Lower lobe of right lung (tissue), 2 donors: ENCODE measurements around the gene MAPKBP1. TPM values are rescaled to one million over a fixed set of nuclear protein-coding genes. Genes with fewer than 3 reads are reported as not detected.

ENCODE experiments used
- ATAC-seq, 2 donors: fragments of 200-7000 bp; cut with Tn5 transposase; one replicate each; pipeline ENCODE4 v1.9.1; 2020 to 2022; ENCODE audit warnings: mild to moderate bottlenecking in 2 of 2, moderate library complexity in 2 of 2
- DNase-seq: peaks from one replicate; pipeline ENCODE4 v3.0.0-alpha.2; 2020
- H3K27ac ChIP-seq: fragments of 200-600 bp; one replicate; pipeline ENCODE4 v1.8.0; 2022
- H3K27me3 ChIP-seq: fragments of 200-600 bp; one replicate; pipeline ENCODE4 v1.8.0; 2022; ENCODE audit warnings: low read depth
- H3K36me3 ChIP-seq: fragments of 200-600 bp; one replicate; pipeline ENCODE4 v1.8.0; 2022; ENCODE audit warnings: mild to moderate bottlenecking
- H3K4me1 ChIP-seq: fragments of 200-600 bp; one replicate; pipeline ENCODE4 v1.8.0; 2022
- H3K4me3 ChIP-seq: fragments of 200-600 bp; one replicate; pipeline ENCODE4 v1.8.0; 2022; ENCODE audit warnings: mild to moderate bottlenecking
- H3K9me3 ChIP-seq: fragments of 200-600 bp; one replicate; pipeline ENCODE4 v1.8.0; 2022
- CTCF ChIP-seq: fragments of 200-600 bp; IDR thresholded peaks from one replicate; pipeline ENCODE4 v1.8.0; 2022; ENCODE audit warnings: antibody characterized with exemption, mild to moderate bottlenecking
- intact Hi-C: fragments of 100-400 bp; cut with DNase I; formaldehyde crosslinking; loops from one replicate; pipeline ENCODE4 v1.11.0; 2022
- total RNA-seq: library from RNA; stranded (reverse); fragmentation: NEBNext Ultra II Directional; extraction: Animal tissue kit (Norgen Biotek cat#: 25700); gene quantifications from one replicate; pipeline ENCODE4 v1.2.1, GENCODE V29; 2021
- donor health status: DM: no; HTN: yes; CAD: no; lungs with severe emphysema.

The MAPKBP1 gene
- total RNA-seq, 1 donor from 2014 or later = 17.0 TPM

GRCh38 chr15:41816788-41817187 is 42.5 kb downstream of the MAPKBP1 start:
- Histone ChIP-seq H3K4me1 (no peaks in the 10 kb centered on the region), H3K36me3 (peaks cover 92% of the 10 kb centered on the region), H3K27ac (no peak overlapping the region), H3K27me3 (no peaks in the 10 kb centered on the region), H3K9me3 (no peaks in the 10 kb centered on the region), H3K4me3 (no peak overlapping the region)
- no peak for TF ChIP-seq CTCF
- intact Hi-C loops = no loop called here
- DNase-seq = no peak
- ATAC-seq = no peak

GRCh38 chr15:41817327-41817726 is 43.0 kb downstream of the MAPKBP1 start:
- TF ChIP-seq CTCF = no peak
- Histone ChIP-seq H3K4me3 (no peak overlapping the region), H3K4me1 (no peaks in the 10 kb centered on the region), H3K27ac (no peak overlapping the region), H3K27me3 (no peaks in the 10 kb centered on the region), H3K9me3 (no peaks in the 10 kb centered on the region), H3K36me3 (peaks cover 95% of the 10 kb centered on the region)
- intact Hi-C loops = no loop called here
- DNase-seq (no peak), ATAC-seq (no peak)

GRCh38 chr15:41817781-41818180 is 43.5 kb downstream of the MAPKBP1 start:
- Histone ChIP-seq H3K4me3 (no peak overlapping the region), H3K27ac (no peak overlapping the region), H3K9me3 (no peaks in the 10 kb centered on the region), H3K36me3 (peaks cover 95% of the 10 kb centered on the region), H3K27me3 (no peaks in the 10 kb centered on the region), H3K4me1 (no peaks in the 10 kb centered on the region)
- DNase-seq (no peak), ATAC-seq (no peak)
- no peak for TF ChIP-seq CTCF
- intact Hi-C loops = no loop called here

GRCh38 chr15:41819455-41820050 is 45.3 kb downstream of the MAPKBP1 start:
- DNase-seq (no peak), ATAC-seq (no peak)
- intact Hi-C loops = no loop called here
- TF ChIP-seq CTCF = no peak
- no peak overlapping the region for H3K27ac ChIP-seq
- no peaks in the 10 kb centered on the region for H3K4me1 ChIP-seq
- no peaks in the 10 kb centered on the region for H3K9me3 ChIP-seq
- no peak overlapping the region for H3K4me3 ChIP-seq
- H3K27me3 ChIP-seq = no peaks in the 10 kb centered on the region
- peaks cover 99% of the 10 kb centered on the region for H3K36me3 ChIP-seq

GRCh38 chr15:41820791-41821423 is 46.6 kb downstream of the MAPKBP1 start:
- Histone ChIP-seq H3K36me3 (peaks cover 97% of the 10 kb centered on the region), H3K4me3 (no peak overlapping the region), H3K27ac (no peak overlapping the region), H3K27me3 (no peaks in the 10 kb centered on the region), H3K9me3 (no peaks in the 10 kb centered on the region), H3K4me1 (no peaks in the 10 kb centered on the region)
- intact Hi-C loops = no loop called here
- no peak for ATAC-seq
- DNase-seq = no peak
- TF ChIP-seq CTCF = no peak
